GM21390 (cell line): ENCODE measurements around the gene XPC.

ENCODE experiments used
- ATAC-seq: cut with Tn5 transposase; IDR thresholded peaks from one replicate; pipeline ENCODE4 v1.9.1; 2021; ENCODE audit not compliant: unreplicated experiment

The XPC gene

DNA sequence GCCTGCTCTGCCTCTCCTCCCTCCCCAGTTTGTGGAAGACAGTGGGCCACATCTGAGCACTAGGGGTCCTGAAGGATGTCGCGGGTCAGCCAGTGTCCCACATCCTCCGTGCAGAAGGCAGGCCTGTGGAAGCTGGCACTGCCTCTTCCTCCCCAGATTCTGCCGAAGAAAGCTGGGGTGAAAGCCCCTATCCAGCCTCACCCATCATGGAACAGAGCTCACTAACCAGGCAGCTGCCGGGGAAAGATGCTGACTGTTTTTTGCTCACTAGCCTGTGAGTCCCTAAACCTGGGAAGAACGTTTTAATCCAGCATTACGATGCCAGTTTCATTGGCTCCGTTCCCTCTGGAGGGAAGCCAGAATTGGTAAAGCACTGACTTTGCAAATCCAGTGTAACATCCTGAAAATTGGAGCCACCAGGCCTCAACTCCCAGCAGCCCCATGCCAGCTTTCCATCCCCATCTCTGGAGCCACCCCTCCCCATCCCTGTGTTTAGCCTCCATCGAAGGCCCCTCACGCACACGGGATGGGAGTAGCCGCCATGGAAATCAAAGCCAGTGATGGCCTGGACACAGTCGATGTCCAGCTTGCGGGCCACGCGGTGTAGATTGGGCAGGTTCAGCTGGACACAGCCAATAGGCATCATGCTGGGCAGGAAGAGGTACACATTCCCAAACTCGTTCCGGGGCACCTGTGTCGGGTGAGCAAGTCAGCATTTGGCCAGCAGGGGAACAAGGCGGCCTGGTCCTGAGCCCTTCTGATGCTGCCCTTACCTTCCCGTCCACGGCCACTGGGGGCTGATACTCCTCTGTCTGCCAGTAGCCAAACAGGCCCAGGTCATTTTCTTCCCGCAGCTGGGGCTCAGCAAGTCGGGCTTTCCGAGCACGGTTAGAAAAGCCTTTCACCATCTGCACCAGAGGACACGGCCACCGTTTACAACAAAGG lies 30.1 kb downstream of the XPC start:
- no peak for ATAC-seq

DNA sequence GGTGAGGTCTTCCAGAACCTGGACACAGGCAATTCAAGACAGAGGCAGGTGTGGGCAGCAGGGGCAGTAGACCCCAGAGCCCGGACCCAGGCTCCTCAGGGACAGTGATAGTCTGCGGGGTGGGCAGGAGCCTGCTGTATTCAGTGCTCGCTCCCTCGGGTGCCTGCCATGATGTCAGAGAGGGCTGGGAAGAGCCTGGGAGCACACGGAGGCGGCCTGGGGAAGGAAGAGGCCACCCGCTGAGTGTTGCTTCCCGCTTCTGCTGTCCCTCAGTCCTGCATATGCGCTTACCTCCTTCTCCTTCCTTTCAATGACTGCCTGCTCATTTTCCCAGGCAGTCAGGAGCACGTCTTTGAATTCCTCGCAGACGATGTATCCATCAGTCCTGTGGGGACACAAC lies 30.8 kb downstream of the XPC start:
- ATAC-seq = no peak

DNA sequence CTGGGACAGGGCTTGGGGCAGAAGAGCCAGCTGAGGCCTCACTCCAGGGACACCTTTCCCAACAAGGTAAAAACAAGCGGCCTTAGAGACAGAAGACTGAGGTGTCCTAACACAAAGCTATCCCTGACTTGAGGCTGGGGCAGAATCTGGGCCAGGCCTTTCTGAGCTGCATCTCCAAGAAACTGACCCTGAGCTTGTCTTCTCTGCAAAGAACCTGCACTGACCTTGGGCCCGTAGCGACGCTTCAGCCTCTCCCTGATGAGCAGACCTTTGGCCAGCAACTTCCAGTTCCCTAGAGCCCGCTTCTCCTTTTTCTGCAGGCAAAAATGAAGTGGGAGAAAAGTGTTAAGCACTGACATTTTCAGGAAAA lies 31.4 kb downstream of the XPC start:
- ATAC-seq = no peak

DNA sequence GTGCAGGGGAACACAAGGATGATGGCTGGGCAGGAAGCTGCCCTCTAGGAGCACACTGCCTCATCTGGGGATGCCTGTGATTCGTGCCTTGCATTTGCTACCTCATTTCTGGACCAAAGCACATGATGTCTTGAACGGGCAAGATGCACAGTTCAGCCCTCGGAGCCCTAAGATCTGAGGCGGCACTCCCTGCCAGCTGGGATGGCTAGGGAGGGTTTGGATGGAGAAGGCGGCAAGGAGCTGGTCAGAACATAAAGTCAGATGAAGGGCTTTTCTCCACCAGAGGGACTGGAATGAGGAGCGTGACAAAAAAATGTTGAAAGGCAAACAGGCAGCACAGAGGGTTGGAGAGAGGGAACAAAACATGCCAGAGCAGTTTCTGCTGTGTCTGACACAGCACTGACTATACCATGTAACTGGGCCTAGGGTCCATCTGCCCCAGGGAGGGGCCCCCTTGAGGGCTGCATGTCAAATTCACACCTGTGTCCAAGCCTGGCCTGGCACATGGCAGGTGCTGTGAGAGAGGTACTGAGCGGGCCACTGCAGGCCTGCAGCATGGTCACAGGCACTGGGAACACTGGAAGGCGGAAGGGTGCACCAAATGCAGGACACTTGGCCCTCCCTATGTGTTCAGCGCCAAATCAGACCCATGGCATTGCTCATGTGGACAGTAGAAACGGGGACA lies 31.9 kb downstream of the XPC start:
- ATAC-seq = no peak

DNA sequence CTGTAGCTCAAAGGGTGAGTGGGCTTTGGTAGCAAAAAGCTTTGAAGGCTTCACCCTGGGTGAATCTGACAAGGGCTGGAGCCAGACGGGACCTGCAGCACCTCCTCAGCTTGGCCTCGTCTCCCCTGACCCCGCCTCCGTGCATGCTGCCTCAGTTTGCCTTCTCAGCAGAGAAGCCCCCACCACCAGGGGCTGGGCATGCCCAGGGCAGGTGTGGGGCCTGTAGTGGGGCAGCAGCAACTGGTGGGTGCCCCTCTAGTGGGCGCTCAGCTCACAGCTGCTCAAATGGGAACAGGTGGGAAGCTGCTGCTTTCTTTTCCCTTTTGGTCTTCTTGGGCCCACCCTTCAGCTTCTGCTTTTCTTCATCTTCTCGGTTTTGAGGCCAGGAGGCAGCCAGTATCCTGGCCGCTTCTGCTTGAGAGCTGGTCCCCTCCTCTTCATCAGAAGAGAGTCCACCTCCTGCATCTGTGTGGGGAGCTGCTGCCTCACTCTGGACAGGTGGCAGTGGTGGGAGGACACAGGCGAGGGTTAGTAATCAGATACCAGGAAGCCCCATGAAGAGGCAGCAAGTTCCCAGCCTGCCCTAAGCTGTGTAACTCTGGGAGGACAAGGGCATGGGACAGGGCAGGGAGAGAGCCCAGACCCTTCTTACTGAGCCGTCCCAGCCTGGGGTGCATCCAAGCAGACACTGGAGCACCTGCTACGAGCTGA lies 32.6 kb downstream of the XPC start:
- no peak for ATAC-seq

DNA sequence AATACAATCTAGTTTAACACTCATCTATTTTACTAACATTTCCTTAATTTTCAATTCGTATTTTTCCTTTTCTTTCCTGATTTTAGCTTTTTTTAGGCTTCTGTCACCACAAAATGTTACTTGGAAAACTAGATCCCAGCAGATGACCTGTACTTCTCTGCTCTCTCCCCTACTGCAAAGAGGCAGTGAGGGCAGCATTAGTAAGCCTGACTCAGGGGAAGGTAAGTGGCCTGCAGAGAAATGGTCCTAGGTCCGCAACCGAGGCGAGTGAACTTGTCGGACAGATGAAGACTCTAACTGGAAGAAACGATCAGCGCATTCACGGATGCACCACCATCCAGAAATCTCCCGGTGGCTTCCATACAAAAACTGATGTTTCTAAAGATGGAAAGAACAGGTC lies 33.2 kb downstream of the XPC start:
- no peak for ATAC-seq

DNA sequence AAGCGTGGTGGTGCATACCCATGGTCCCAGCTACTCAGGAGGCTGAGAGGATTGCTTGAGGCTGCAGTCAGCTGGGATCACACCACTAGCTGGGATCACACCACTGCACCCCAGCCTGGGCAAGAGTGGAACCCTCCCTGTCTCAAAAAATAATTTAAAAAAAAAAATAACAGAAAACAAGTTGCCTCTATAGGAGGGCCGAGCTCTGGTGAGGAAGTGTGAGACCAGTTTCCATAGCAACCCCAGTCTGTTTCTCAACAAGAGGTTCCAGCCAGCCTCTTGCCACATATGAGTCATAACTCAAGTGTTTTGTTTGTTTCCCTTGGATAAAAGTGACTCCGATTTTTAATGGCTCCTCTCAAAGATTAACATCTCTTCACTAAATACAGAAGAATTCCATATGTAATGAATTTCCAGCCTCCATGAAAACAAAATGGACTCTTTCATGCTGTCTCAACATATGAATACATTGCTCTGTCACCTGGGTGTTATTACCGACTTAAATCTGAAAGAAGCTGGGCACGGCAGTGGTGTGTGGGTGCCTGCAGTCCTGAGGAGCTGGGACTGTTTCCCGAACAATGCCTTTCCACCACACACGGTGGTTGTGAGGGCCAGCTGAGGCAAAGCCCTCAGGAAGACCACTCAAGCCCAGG lies 33.9 kb downstream of the XPC start:
- peak; percentile 97 for ATAC-seq

DNA sequence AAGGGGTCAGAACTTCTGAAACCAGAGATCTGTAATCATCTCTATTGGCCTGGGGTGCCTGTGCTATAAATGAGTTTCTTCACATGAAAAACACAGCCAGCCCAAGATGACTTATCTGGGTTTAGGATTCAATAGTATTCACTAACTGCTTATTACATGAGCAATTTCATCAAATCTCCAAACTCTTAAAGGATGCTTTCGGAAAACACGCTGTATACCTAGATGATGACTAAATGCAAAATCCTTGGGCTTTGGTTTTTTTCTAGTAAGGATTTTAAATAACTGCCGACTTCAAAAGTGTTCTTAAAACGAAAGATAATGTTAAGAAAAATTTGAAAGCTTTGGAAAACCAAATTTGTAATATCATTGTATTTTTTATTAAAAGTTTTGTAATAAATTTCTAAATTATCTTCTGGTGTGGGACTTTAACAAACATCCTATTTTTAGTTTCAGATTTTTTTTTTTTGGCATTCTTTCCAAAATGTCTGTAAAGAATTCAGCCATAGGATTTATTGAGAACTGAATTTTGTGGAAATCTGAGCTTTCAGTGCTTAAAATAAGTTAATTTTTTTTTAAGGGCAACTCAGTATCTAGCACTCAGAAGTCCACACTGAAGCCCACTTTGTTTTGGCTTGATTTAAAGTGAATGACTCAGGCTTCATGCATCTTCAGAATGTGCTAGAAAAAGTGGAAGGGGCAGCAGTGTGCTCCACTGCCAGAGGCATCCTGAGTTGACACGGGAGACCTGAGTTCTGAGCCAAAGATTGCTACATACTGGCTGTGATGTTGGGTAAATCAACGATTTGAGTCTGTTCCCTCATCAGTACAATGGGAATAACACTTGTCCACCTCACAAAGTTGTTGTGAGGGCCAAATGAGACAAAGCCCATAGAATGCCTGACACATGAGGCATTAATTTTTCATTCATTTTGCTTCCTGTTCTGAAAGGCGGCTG lies 34.9 kb downstream of the XPC start:
- ATAC-seq = no peak

DNA sequence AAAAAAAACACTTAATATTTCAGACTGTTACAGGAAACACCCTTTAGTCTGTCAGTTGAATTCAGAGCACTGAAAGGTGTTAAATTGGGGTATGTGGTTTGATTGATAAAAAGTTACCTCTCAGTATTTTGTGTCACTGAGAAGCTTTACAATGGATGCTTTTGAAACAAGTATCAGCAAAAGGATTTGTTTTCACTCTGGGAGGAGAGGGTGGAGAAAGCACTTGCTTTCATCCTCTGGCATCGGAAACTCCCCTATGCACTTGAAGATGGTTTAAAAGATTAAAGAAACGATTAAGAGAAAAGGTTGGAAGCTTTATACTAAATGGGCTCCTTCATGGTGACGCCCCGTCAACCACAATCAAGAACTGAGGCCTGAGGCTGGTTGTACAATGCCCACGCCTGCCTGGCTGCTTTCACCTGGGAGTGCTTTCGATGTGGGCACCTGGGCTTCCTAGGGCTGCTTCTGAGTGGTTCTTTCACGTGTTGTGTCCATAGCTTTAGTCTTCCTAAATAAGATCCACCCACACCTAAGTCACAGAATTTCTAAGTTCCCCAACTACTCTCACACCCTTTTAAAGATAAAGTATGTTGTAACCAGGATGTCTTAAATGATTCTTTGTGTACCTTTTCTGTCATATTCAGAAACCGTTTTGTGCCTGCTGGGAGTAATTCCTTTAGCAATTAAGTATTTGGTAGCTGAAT lies 35.7 kb downstream of the XPC start:
- no peak for ATAC-seq

DNA sequence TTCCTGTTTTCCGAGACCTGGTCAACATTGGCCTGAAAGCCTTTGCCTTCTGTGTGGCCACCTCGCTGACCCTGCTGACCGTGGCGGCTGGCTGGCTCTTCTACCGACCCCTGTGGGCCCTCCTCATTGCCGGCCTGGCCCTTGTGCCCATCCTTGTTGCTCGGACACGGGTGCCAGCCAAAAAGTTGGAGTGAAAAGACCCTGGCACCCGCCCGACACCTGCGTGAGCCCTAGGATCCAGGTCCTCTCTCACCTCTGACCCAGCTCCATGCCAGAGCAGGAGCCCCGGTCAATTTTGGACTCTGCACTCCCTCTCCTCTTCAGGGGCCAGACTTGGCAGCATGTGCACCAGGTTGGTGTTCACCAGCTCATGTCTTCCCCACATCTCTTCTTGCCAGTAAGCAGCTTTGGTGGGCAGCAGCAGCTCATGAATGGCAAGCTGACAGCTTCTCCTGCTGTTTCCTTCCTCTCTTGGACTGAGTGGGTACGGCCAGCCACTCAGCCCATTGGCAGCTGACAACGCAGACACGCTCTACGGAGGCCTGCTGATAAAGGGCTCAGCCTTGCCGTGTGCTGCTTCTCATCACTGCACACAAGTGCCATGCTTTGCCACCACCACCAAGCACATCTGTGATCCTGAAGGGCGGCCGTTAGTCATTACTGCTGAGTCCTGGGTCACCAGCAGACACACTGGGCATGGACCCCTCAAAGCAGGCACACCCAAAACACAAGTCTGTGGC lies 36.6 kb downstream of the XPC start:
- ATAC-seq = no peak

DNA sequence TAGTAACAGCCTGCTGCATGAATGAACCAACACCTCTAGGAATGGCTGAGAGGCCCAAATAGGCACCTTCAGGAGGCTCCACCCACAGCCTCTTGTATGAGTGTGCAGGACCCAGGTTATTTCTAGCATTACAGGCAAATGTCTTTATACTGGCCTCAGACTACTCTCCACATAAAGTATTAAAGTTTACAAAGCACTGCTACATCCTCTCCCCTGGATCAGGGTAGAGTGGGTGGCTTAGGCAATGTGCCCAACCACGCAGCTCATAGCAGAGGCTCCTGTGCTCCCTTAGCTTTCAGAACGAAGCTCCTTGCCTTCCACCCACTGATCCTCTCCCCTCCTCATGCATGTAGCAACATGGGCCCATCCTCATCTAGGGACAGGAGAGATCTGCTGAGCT lies 37.3 kb downstream of the XPC start:
- ATAC-seq = no peak

DNA sequence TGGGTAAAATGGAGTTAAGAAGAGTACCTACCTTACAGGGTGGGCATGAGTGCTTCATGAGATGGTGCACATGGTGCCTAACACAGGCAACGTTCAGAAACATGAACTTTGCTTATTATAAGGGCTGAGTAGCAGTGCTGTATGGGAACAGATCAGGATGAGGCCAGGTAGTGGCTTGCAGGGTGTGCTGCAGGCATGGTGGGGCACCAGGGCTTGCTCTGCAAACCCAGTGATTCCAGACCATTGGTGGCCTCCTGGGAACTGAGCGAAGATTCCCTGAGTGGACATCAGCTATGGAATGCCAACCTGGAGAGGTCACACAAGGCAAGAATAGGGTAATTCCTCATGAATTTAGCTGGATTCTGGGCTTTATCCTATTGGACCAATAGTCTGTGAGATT lies 37.7 kb downstream of the XPC start:
- no peak for ATAC-seq

DNA sequence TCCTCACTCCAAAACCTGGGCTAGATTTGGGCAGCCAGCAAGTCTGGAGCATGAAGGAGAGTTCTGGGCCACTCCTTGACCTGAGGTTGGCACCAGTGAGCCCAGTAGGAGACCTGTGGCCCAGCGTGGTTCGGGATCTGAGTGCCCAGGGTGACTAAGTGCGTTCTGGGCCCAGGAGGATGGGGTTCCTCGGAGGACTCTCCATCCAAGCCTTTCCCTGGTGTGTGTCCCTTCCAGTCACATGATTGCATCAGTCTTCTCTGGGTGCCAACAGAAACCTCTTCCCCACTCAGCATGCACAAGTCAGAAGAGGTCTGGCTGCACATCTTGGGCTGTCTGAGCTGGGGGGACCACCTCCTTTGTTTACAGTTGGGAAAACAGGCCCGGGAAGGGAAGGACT lies 38.6 kb downstream of the XPC start:
- ATAC-seq = no peak

DNA sequence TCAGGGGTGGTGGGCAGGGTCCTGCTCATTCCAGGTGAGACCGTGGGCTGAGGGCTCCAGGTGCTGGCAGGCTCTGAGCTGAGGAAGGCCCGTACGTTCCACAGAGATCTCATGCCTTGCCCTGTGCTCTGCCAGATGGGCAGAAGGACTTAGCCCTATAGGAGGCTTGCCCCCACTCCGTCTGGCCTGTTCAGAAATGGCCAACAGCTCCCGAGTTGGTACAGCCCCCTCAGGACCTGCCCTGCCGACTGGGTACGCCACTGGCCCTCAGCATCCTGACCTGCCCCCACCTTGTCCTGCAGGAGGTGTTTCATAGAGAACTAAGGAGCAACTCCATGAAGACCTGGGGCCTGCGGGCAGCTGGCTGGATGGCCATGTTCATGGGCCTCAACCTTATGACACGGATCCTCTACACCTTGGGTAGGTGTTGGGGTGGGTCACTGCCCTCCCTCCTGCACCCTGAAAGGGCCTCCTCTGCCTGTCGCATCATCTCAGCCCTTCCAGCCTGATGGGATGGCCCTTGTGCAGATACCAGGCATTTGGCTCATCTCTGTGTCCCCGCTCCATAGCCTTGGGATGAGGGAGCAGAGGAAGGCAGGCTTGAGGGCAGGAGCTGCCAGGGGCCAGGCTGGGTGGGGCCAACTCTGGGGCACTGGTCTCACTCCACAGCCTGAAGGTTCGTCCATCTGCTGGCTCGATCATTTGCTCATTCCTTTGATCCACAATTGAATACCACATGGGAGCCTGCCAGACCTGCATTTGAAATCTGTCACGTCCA lies 39.3 kb downstream of the XPC start:
- ATAC-seq = no peak

DNA sequence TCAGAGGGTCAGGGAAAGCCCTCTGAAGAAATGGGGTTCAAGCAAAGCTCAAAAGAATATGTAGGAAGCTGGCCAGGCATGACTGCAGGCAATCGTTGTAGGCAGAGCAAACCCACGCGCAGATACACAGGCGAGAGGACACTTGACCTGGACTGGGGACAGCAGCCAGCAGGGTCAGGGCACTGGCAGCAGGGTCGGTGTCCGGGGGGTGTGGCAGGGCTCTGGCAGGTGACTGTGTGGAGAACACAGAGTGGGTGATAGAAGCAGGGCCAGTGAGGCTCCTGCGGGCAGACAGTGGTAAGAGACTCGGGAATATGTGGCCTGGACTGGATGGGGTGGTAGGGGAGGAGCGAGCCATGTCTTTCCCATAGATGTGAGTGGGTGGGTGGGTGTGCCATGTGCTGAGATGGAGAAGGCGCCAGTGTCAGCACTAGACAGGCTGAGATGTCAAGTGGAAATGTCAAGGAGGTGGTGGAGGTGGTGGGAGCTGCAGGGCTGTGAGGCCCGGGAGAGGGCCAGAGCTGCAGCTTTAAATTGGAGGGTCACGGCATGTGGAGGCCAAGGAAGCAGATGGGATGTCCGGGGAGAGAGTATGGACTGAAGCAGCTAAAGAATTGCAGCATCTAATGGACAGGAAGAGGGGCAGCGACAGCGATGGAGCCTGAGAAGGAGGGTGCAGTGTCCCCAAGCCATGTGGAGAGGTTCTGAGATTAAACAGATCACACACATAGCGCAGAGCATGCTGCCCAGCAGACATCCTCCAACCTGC lies 40.1 kb downstream of the XPC start:
- ATAC-seq = no peak

DNA sequence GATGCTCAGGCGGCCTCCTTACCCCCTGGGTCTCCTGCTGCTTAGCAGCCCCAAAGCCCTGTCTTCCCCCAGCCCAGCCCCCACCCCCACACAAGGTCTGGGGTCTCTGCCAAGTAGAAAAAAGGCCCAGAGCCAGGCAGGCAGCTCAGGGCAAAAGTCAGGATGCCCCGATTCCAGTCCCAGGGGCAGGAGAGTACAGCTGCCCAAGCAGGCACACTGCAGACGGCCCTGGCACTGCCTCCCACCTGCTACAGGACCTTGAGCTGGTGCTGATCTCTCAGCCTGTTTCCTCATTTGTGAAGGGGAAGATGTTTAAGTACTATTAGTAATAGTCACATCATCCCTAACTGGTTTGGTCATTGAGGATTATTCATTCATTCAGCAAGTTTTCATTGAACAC lies 41.0 kb downstream of the XPC start:
- no peak for ATAC-seq

DNA sequence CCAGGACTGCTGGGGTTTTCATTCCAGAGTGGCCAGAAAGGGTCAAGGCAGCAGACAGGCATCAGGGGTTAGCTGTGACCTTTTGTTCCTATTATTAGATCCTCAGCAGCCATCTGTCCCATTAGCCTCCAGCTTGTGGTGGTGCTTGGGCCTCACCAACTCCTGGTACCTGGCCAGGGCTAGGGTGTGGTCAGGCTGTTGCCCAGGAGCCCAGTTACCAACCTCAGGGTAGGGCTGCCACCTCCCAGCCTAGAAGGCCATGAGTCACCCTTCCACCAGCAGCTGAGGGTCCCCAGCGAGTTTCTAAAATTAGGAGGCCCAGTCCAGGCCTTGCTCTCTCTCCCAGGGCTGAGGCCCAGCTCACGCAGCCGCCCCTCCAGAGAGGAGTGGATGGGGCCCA lies 41.4 kb downstream of the XPC start:
- ATAC-seq = no peak
